H1 (cell line): ENCODE data around the gene ZNF615. TPM values are rescaled to one million over a fixed set of nuclear protein-coding genes. Genes with fewer than 3 reads are reported as not detected.
"Not testable (repeated sequence)": the region's sequence is repeated elsewhere in the genome, so short reads cannot be mapped to it uniquely, and the experiment has no call there.

ENCODE experiments used
- CTCF ChIA-PET: fragments of 300-600 bp; sonication (Branson Sonifier 250); formaldehyde crosslinking; loops from one replicate; lab custom pipeline; 2021; ENCODE audit not compliant: partially characterized antibody; lab: Charles Lee
- POLR2A ChIA-PET: fragments of 300-600 bp; sonication (Branson Sonifier 250); formaldehyde crosslinking; loops from one replicate; lab custom pipeline; 2021; ENCODE audit warnings: inconsistent platforms; ENCODE audit not compliant: partially characterized antibody; lab: Charles Lee
- DNase-seq, 2 experiments: peaks; one replicate each; pipeline versions ENCODE4 v3.0.0 to v3.0.0-alpha.2; 2010 to 2022; ENCODE audit warnings: low spot score in 2 of 2, low read depth in 1 of 2, mixed read lengths in 1 of 2
- FAIRE-seq: peaks from 2 replicates; lab custom pipeline; 2011; peaks lifted over from hg19 to GRCh38; lab: Jason Lieb, UNC
- H2AFZ ChIP-seq: 2 replicates; pipeline ENCODE4 v1.8.1; 2012; ENCODE audit warnings: low read length, inconsistent platforms
- H2AK5ac ChIP-seq: 2 replicates; pipeline ENCODE4 v1.6.1; 2013; ENCODE audit warnings: low read depth, low read length
- H2BK120ac ChIP-seq: replicated peaks from 2 replicates; pipeline ENCODE3; 2013; ENCODE audit warnings: low read depth, low read length, inconsistent platforms
- H2BK12ac ChIP-seq: 2 replicates; pipeline ENCODE4 v1.6.1; 2013; ENCODE audit warnings: low read depth, low read length
- H2BK15ac ChIP-seq: 2 replicates; pipeline ENCODE4 v1.6.1; 2013; ENCODE audit warnings: low read length
- H2BK20ac ChIP-seq: 2 replicates; pipeline ENCODE4 v1.6.1; 2013; ENCODE audit warnings: low read length
- H2BK5ac ChIP-seq: 2 replicates; pipeline ENCODE4 v1.6.1; 2013; ENCODE audit warnings: low read depth, low read length
- H3K14ac ChIP-seq: 2 replicates; pipeline ENCODE4 v1.6.1; 2013; ENCODE audit warnings: inconsistent platforms; ENCODE audit not compliant: insufficient read length
- H3K18ac ChIP-seq: 2 replicates; pipeline ENCODE4 v1.6.1; 2013; ENCODE audit warnings: low read length; ENCODE audit errors: extremely low read depth
- H3K23ac ChIP-seq: 2 replicates; pipeline ENCODE4 v1.6.1; 2013; ENCODE audit warnings: inconsistent platforms; ENCODE audit not compliant: insufficient read length
- H3K23me2 ChIP-seq: 2 replicates; pipeline ENCODE4 v1.6.1; 2013; ENCODE audit warnings: low read depth, low read length
- H3K27ac ChIP-seq: 2 replicates; pipeline ENCODE4 v1.6.1; 2011; ENCODE audit warnings: low read depth, low read length, inconsistent platforms
- H3K27me3 ChIP-seq, 4 experiments: replicated peaks in 1 of 4; 1 replicate in 1 of 4; 2 replicates in 3 of 4; pipeline versions ENCODE4 v1.6.1 to v1.8.1; 2011 to 2013; ENCODE audit warnings: low read length in 3 of 4, mild to moderate bottlenecking in 3 of 4, inconsistent platforms in 2 of 4, mixed read lengths in 2 of 4, moderate library complexity in 1 of 4; ENCODE audit not compliant: control insufficient read depth in 3 of 4, insufficient read depth in 3 of 4; ENCODE audit errors: extremely low read depth in 1 of 4
- H3K36me3 ChIP-seq, 4 experiments: 2 replicates each; pipeline versions ENCODE4 v1.6.1 to v1.8.1; 2011 to 2013; ENCODE audit warnings: mild to moderate bottlenecking in 4 of 4, low read length in 3 of 4, moderate library complexity in 2 of 4, control low read depth in 1 of 4, inconsistent platforms in 1 of 4; ENCODE audit not compliant: insufficient read depth in 4 of 4, control insufficient read depth in 2 of 4
- H3K4ac ChIP-seq: replicated peaks from 2 replicates; pipeline ENCODE3; 2013; ENCODE audit warnings: low read length, low read depth, mixed read lengths, inconsistent platforms; ENCODE audit not compliant: insufficient read length
- H3K4me1 ChIP-seq, 4 experiments: replicated peaks in 1 of 4; 1 replicate in 1 of 4; 2 replicates in 3 of 4; pipeline versions ENCODE4 v1.6.1 to v1.8.1; 2011 to 2013; ENCODE audit warnings: low read length in 3 of 4, inconsistent platforms in 2 of 4, mixed read lengths in 1 of 4; ENCODE audit not compliant: insufficient read depth in 4 of 4, control insufficient read depth in 3 of 4
- H3K4me2 ChIP-seq, 2 experiments: 2 replicates each; pipeline versions ENCODE4 v1.6.1 to v1.8.1; 2011 to 2013; ENCODE audit warnings: low read depth in 2 of 2, low read length in 2 of 2, control low read depth in 1 of 2, inconsistent platforms in 1 of 2, mild to moderate bottlenecking in 1 of 2; ENCODE audit not compliant: insufficient read depth in 1 of 2
- H3K4me3 ChIP-seq, 4 experiments: fragments of 200-600, 300-600 bp in 1 of 4; sonication (generic), shearing (Covaris generic), sonication (Bioruptor Twin) in 1 of 4; 2 replicates each; pipeline versions ENCODE4 v1.5.1 to v1.8.1; 2011 to 2016; ENCODE audit warnings: low read length in 4 of 4, low read depth in 3 of 4, control low read depth in 2 of 4, inconsistent platforms in 2 of 4, mild to moderate bottlenecking in 2 of 4, mixed read lengths in 1 of 4, moderate library complexity in 1 of 4; ENCODE audit not compliant: insufficient read depth in 2 of 4; ENCODE audit errors: extremely low read depth in 1 of 4
- H3K56ac ChIP-seq: replicated peaks from 2 replicates; pipeline ENCODE3; 2013; ENCODE audit warnings: low read depth, mild to moderate bottlenecking, mixed read lengths, low read length, inconsistent platforms; ENCODE audit not compliant: insufficient read length
- H3K79me1 ChIP-seq: 2 replicates; pipeline ENCODE4 v1.6.1; 2013; ENCODE audit warnings: low read depth, low read length, control low read depth
- H3K79me2 ChIP-seq, 2 experiments: 2 replicates each; pipeline versions ENCODE4 v1.6.1 to v1.8.1; 2012 to 2013; ENCODE audit warnings: low read length in 2 of 2, mild to moderate bottlenecking in 2 of 2, inconsistent platforms in 1 of 2; ENCODE audit not compliant: insufficient read depth in 2 of 2, control insufficient read depth in 1 of 2
- H3K9ac ChIP-seq, 4 experiments: replicated peaks in 1 of 4; 1 replicate in 1 of 4; 2 replicates in 3 of 4; pipeline versions ENCODE4 v1.6.1 to v1.8.1; 2011 to 2013; ENCODE audit warnings: low read depth in 3 of 4, low read length in 3 of 4, control low read depth in 2 of 4, mild to moderate bottlenecking in 2 of 4, moderate library complexity in 2 of 4, inconsistent platforms in 1 of 4; ENCODE audit errors: extremely low read depth in 1 of 4
- H3K9me3 ChIP-seq, 2 experiments: 2 replicates each; pipeline versions ENCODE4 v1.6.1 to v1.8.1; 2012 to 2013; ENCODE audit warnings: mild to moderate bottlenecking in 2 of 2, moderate library complexity in 2 of 2, control low read depth in 1 of 2, inconsistent platforms in 1 of 2, low read depth in 1 of 2, low read length in 1 of 2, mixed read lengths in 1 of 2; ENCODE audit not compliant: insufficient read depth in 2 of 2
- H4K20me1 ChIP-seq, 2 experiments: replicated peaks in 1 of 2; 2 replicates each; pipeline versions ENCODE3 to v1.8.1; 2011 to 2013; ENCODE audit warnings: inconsistent platforms in 2 of 2, low read length in 2 of 2, mild to moderate bottlenecking in 1 of 2; ENCODE audit not compliant: insufficient read depth in 2 of 2, control insufficient read depth in 1 of 2
- H4K5ac ChIP-seq: 2 replicates; pipeline ENCODE4 v1.6.1; 2013; ENCODE audit warnings: low read length, low read depth, mixed read lengths, inconsistent platforms; ENCODE audit not compliant: insufficient read length
- H4K8ac ChIP-seq: 2 replicates; pipeline ENCODE4 v1.8.0; 2013; ENCODE audit warnings: mild to moderate bottlenecking, moderate library complexity, low read length, inconsistent platforms; ENCODE audit not compliant: insufficient read depth; ENCODE audit errors: extremely low read depth
- H4K91ac ChIP-seq: replicated peaks from 2 replicates; pipeline ENCODE3; 2013; ENCODE audit warnings: low read length, mixed read lengths, inconsistent platforms; ENCODE audit not compliant: insufficient read length
- whole genome bisulfite sequencing, 2 experiments: shearing (Covaris generic) in 1 of 2; methylation state at CpG; one replicate each; pipeline versions ENCODE4 v1.1.6 to v1.1.7; 2013 to 2015; ENCODE audit warnings: low lambda C conversion rate in 2 of 2, mixed read lengths in 2 of 2, inconsistent platforms in 1 of 2, low coverage in 1 of 2, missing lambda C conversion rate in 1 of 2; ENCODE audit not compliant: insufficient replicate concordance in 2 of 2, insufficient coverage in 1 of 2, insufficient read length in 1 of 2; ENCODE audit errors: extremely low coverage in 1 of 2, missing lambda C conversion rate in 1 of 2; 5-methylcytosine and 5-hydroxymethylcytosine counted together
- polyA plus RNA-seq, 7 experiments: library from polyadenylated mRNA; depleted of rRNA in 3 of 7; stranded (reverse) in 5 of 7; unstranded in 2 of 7; fragments of >200 nt in 5 of 7; fragments of 200-250 nt in 2 of 7; gene quantifications; 1 replicate in 5 of 7; 2 replicates in 1 of 7; 4 replicates in 1 of 7; pipeline versions ENCODE4 v1.2.1 to v1.2.3, GENCODE V29; 2011 to 2013; ENCODE audit warnings: missing spikeins in 2 of 7, mixed read lengths in 2 of 7
- total RNA-seq: library from RNA; stranded (reverse); fragmentation: NEBNext Ultra II Directional; extraction: Animal tissue kit (Norgen Biotek cat#: 25700); gene quantifications from 2 replicates; pipeline ENCODE4 v1.2.1, GENCODE V29; 2021

The ZNF615 gene
- total and polyA plus RNA-seq, 2 of the 8 experiments (the other 6 are each of a cell fraction or from before 2014, with no cell fraction given): 2.8 to 7.5 TPM

GRCh38 chr19:52024478-52024877 lies 16.5 kb upstream of the ZNF615 start:
- H3K14ac ChIP-seq, H4K8ac ChIP-seq, H2AK5ac ChIP-seq, POLR2A ChIA-PET, DNase-seq, H2BK120ac ChIP-seq, H2BK12ac ChIP-seq, H3K9ac ChIP-seq, H3K9me3 ChIP-seq, H3K4me2 ChIP-seq, H4K20me1 ChIP-seq, H3K23ac ChIP-seq, H3K79me1 ChIP-seq, H3K27ac ChIP-seq, H2AFZ ChIP-seq, FAIRE-seq, H3K23me2 ChIP-seq, H4K91ac ChIP-seq, H2BK5ac ChIP-seq, H3K27me3 ChIP-seq, H3K18ac ChIP-seq, H3K4me1 ChIP-seq, H2BK20ac ChIP-seq, H4K5ac ChIP-seq, H3K4me3 ChIP-seq, H2BK15ac ChIP-seq, H3K56ac ChIP-seq, CTCF ChIA-PET, H3K4ac ChIP-seq: not testable (repeated sequence)
- 89% methylated on average over 4 of the region's 4 CpGs; no CpG with 5 or more reads in 1 of the 2 experiments for WGBS, 2 experiments
- Histone ChIP-seq H3K79me2 (peaks cover 0 to 46% of the 10 kb centered on the region in 2 experiments; a peak in 3 of 4 replicates), H3K36me3 (peaks cover 11 to 62% (median 41%) of the 10 kb centered on the region in 4 experiments)
